DMS153 treated with DMSO at 0.1 percent for 48 hours (cell line): ENCODE measurements around the gene MTHFD1L.
A peak's percentile ranks its signal among the peaks of the same experiment; 100 is the strongest.
"Not testable (repeated sequence)": the region's sequence is repeated elsewhere in the genome, so short reads cannot be mapped to it uniquely, and the experiment has no call there.

Experiments
- DNase-seq: peaks from one replicate; lab custom pipeline; 2025; ENCODE audit not compliant: unreplicated experiment; lab: John Stamatoyannopoulos, UW

MTHFD1L gene

GRCh38 chr6:151038616-151039015 is 173.1 kb downstream of the MTHFD1L start:
- no peak for DNase-seq

GRCh38 chr6:151040888-151041521 is 175.5 kb downstream of the MTHFD1L start:
- DNase-seq: not testable (repeated sequence)

- DNase-seq: no peak
Observed at GRCh38 chr6:151041686-151042085, 176.2 kb downstream of the MTHFD1L start.

- not testable (repeated sequence) for DNase-seq
Observed at GRCh38 chr6:151042911-151043330, 177.4 kb downstream of the MTHFD1L start.

- no peak for DNase-seq
Observed at GRCh38 chr6:151043944-151044343, 178.4 kb downstream of the MTHFD1L start.

GRCh38 chr6:151044465-151045441 is 179.3 kb downstream of the MTHFD1L start:
- DNase-seq: peak; percentile 68

GRCh38 chr6:151045511-151046222 is 180.2 kb downstream of the MTHFD1L start:
- DNase-seq: not testable (repeated sequence)

GRCh38 chr6:151051164-151051563 is 185.7 kb downstream of the MTHFD1L start:
- no peak for DNase-seq

- no peak for DNase-seq
Observed at GRCh38 chr6:151052021-151052646, 186.6 kb downstream of the MTHFD1L start.

- no peak for DNase-seq
Observed at GRCh38 chr6:151054306-151054705, 188.8 kb downstream of the MTHFD1L start.

GRCh38 chr6:151056230-151056907 is 190.9 kb downstream of the MTHFD1L start:
- no peak for DNase-seq

- DNase-seq: no peak
Observed at GRCh38 chr6:151057061-151057460, 191.6 kb downstream of the MTHFD1L start.

- no peak for DNase-seq
Observed at GRCh38 chr6:151058021-151058733, 192.7 kb downstream of the MTHFD1L start.

GRCh38 chr6:151059612-151060095 is 194.2 kb downstream of the MTHFD1L start:
- no peak for DNase-seq

- no peak for DNase-seq
Observed at GRCh38 chr6:151060096-151060765, 194.7 kb downstream of the MTHFD1L start.

- DNase-seq: no peak
Observed at GRCh38 chr6:151060766-151061531, 195.4 kb downstream of the MTHFD1L start.

GRCh38 chr6:151063352-151063751 is 197.8 kb downstream of the MTHFD1L start:
- no peak for DNase-seq
